OCI-LY7 (cell line): ENCODE measurements around the gene COBLL1.

ENCODE experiments used
- CTCF ChIP-seq: fragments of 200-600 bp; sonication (generic); conservative IDR thresholded peaks from 2 replicates; pipeline ENCODE4 v1.5.1; 2014; ENCODE audit warnings: mild to moderate bottlenecking, antibody characterized with exemption, low read length, moderate library complexity, mixed read lengths
- EZH2phosphoT487 ChIP-seq: fragments of 200-600 bp; sonication (generic); IDR thresholded peaks from 2 replicates; pipeline ENCODE4 v1.6.1; 2018; ENCODE audit warnings: low read depth, borderline replicate concordance, mild to moderate bottlenecking, mixed run types, antibody characterized with exemption, low read length, moderate library complexity, mixed read lengths

DNA sequence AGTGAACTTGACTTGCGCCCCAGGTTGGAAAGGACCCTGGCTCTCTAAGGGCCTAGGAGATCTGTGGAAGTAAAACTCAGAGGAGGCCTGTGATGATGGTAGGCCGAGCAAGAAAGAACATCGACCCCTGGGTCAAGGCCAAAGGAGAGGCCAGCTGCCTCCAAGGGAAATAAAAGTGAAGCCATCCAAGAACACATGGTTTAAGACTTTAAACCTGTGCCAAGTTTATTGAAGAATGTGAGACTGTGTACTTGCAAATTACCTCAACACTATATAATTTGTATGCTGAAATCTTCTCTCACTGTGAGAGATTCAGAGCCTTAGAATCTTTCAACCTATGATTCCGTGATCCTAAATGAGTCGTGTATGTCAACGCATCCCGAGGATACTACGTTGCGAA is 40.7 kb upstream of the COBLL1 start:
- no peak for TF ChIP-seq CTCF
- no peak for TF ChIP-seq EZH2phosphoT487
